RWPE2 (cell line): ENCODE measurements around the gene SF1.

ENCODE experiments used
- ATAC-seq: fragments of 200-7000 bp; cut with Tn5 transposase; 3 replicates; pipeline ENCODE4 v1.9.1; 2021; ENCODE audit warnings: low read depth
- DNase-seq: peaks from one replicate; pipeline ENCODE4 v3.0.0-alpha.2; 2020; ENCODE audit warnings: low spot score
- H3K27ac ChIP-seq: fragments of 450-650 bp; 2 replicates; pipeline ENCODE4 v1.5.1; 2017; ENCODE audit warnings: mild to moderate bottlenecking; ENCODE audit not compliant: poor library complexity, severe bottlenecking
- H3K27me3 ChIP-seq: fragments of 250-450 bp; sonication (Bioruptor Pico); 2 replicates; pipeline ENCODE4 v1.5.1; 2021; ENCODE audit warnings: mild to moderate bottlenecking, moderate library complexity; ENCODE audit not compliant: insufficient read depth, poor library complexity, severe bottlenecking
- H3K36me3 ChIP-seq: fragments of 250-450 bp; sonication (Bioruptor Pico); 2 replicates; pipeline ENCODE4 v1.5.1; 2020; ENCODE audit warnings: low read depth, mild to moderate bottlenecking, moderate library complexity
- H3K4me1 ChIP-seq: fragments of 250-450 bp; sonication (Bioruptor Pico); 2 replicates; pipeline ENCODE4 v1.5.1; 2021; ENCODE audit warnings: mild to moderate bottlenecking, moderate library complexity; ENCODE audit not compliant: insufficient read depth, poor library complexity, severe bottlenecking
- H3K4me3 ChIP-seq: fragments of 250-450 bp; sonication (Bioruptor Pico); 2 replicates; pipeline ENCODE4 v1.5.1; 2021; ENCODE audit warnings: mild to moderate bottlenecking, moderate library complexity; ENCODE audit not compliant: severe bottlenecking
- H3K9me3 ChIP-seq: fragments of 250-450 bp; sonication (Bioruptor Pico); 2 replicates; pipeline ENCODE4 v1.5.1; 2021; ENCODE audit warnings: mild to moderate bottlenecking, moderate library complexity; ENCODE audit not compliant: severe bottlenecking
- CTCF ChIP-seq: fragments of 450-650 bp; IDR thresholded peaks from one replicate; pipeline ENCODE4 v1.5.1; 2017; ENCODE audit warnings: mild to moderate bottlenecking, moderate library complexity; ENCODE audit not compliant: poor library complexity, severe bottlenecking

SF1 gene

GRCh38 chr11:64741375-64742086, 36.8 kb downstream of the SF1 start:
- Histone ChIP-seq H3K4me3 (no peak overlapping the region), H3K36me3 (no peaks in the 10 kb centered on the region), H3K27ac (no peak overlapping the region), H3K4me1 (no peaks in the 10 kb centered on the region), H3K9me3 (no peaks in the 10 kb centered on the region), H3K27me3 (peaks cover 23% of the 10 kb centered on the region)
- no peak for ATAC-seq
- DNase-seq: no peak
- no peak for TF ChIP-seq CTCF

- ATAC-seq (no peak), DNase-seq (no peak)
- H3K4me1 ChIP-seq: no peaks in the 10 kb centered on the region
- H3K36me3 ChIP-seq: no peaks in the 10 kb centered on the region
- no peak for TF ChIP-seq CTCF
- H3K4me3 ChIP-seq: no peak overlapping the region
- no peaks in the 10 kb centered on the region for H3K9me3 ChIP-seq
- no peak overlapping the region for H3K27ac ChIP-seq
- peaks cover 15% of the 10 kb centered on the region for H3K27me3 ChIP-seq
Observed at GRCh38 chr11:64739871-64740270, 38.5 kb downstream of the SF1 start.

- H3K4me3 ChIP-seq: no peak overlapping the region
- ATAC-seq (no peak), DNase-seq (no peak)
- H3K27ac ChIP-seq: no peak overlapping the region
- H3K9me3 ChIP-seq: no peaks in the 10 kb centered on the region
- no peaks in the 10 kb centered on the region for H3K4me1 ChIP-seq
- no peaks in the 10 kb centered on the region for H3K36me3 ChIP-seq
- no peak for TF ChIP-seq CTCF
- H3K27me3 ChIP-seq: no peaks in the 10 kb centered on the region
Observed at GRCh38 chr11:64736654-64737053, 41.7 kb downstream of the SF1 start.

- ATAC-seq: no peak
- Histone ChIP-seq H3K36me3 (no peaks in the 10 kb centered on the region), H3K4me1 (no peaks in the 10 kb centered on the region), H3K9me3 (no peaks in the 10 kb centered on the region), H3K27me3 (no peaks in the 10 kb centered on the region), H3K4me3 (no peak overlapping the region), H3K27ac (no peak overlapping the region)
- no peak for TF ChIP-seq CTCF
- DNase-seq: no peak
Observed at GRCh38 chr11:64735725-64736259, 42.5 kb downstream of the SF1 start.
